ENCODE measurements around the gene TEX264.

DNA sequence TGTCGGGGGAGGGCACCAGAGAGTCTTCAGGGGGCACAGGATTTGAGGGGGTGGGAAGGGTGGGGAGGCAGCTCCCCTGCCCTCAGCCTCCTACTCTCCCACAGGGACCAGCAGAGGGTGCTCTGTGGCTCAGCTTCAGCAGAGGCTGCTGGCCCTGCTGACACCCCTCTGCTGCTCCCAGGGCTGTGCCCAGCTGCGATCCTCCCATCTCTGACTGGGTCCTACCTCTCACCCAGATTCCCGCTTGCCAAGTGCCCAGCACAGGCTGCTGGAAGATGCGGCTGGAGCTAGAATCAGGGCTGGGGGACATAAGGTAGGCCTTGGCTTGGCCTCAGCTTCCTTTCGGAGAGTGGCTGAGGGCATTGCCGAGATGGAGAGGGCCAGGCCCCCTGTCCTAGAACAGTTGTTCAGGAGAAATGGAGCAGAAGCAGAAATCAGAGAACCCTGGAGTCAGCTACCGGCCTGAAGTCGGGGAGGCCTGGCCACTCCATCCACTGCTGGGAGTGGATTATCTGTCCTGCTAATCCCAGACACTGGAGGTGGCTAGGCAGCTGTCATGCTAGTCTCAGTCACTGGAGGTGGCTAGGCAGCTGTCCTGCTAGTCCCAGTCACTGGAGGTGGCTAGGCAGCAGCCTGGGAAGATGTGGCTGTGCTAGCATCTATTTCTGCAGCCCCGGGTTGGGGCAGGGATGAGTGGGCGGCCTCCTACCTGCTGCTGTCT, 39.7 kb downstream of the TEX264 start:
- no peak for TF ChIP-seq BACH2 (CRISPR knock-in tag; IDR thresholded peaks at IDR 0.05; ENCODE audit: borderline replicate concordance)
- TF ChIP-seq, protein P1, sequence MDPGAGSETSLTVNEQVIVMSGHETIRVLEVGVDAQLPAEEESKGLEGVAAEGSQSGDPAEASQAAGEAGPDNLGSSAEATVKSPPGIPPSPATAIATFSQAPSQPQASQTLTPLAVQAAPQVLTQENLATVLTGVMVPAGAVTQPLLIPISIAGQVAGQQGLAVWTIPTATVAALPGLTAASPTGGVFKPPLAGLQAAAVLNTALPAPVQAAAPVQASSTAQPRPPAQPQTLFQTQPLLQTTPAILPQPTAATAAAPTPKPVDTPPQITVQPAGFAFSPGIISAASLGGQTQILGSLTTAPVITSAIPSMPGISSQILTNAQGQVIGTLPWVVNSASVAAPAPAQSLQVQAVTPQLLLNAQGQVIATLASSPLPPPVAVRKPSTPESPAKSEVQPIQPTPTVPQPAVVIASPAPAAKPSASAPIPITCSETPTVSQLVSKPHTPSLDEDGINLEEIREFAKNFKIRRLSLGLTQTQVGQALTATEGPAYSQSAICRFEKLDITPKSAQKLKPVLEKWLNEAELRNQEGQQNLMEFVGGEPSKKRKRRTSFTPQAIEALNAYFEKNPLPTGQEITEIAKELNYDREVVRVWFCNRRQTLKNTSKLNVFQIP (CRISPR knock-in tag; IDR thresholded peaks at IDR 0.05; ENCODE audit: borderline replicate concordance, low read depth): no peak
- no peak for TF ChIP-seq ZFP3 (CRISPR knock-in tag; IDR thresholded peaks at IDR 0.05)
- TF ChIP-seq, protein P2, sequence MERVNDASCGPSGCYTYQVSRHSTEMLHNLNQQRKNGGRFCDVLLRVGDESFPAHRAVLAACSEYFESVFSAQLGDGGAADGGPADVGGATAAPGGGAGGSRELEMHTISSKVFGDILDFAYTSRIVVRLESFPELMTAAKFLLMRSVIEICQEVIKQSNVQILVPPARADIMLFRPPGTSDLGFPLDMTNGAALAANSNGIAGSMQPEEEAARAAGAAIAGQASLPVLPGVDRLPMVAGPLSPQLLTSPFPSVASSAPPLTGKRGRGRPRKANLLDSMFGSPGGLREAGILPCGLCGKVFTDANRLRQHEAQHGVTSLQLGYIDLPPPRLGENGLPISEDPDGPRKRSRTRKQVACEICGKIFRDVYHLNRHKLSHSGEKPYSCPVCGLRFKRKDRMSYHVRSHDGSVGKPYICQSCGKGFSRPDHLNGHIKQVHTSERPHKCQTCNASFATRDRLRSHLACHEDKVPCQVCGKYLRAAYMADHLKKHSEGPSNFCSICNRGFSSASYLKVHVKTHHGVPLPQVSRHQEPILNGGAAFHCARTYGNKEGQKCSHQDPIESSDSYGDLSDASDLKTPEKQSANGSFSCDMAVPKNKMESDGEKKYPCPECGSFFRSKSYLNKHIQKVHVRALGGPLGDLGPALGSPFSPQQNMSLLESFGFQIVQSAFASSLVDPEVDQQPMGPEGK (CRISPR knock-in tag; IDR thresholded peaks at IDR 0.05; ENCODE audit: borderline replicate concordance): no peak

Data from SK-N-SH treated with all-trans-retinoic acid at 6 μM for 48 hours (cell line).